Esophagus (tissue), 2 donors: ENCODE measurements around the gene FMC1. TPM values are rescaled to one million over a fixed set of nuclear protein-coding genes. Genes with fewer than 3 reads are reported as not detected.
"Not testable (repeated sequence)": the region's sequence is repeated elsewhere in the genome, so short reads cannot be mapped to it uniquely, and the experiment has no call there.

Source experiments
- H3K27ac ChIP-seq, 2 donors: one replicate each; pipeline ENCODE4 v1.5.1; 2013; ENCODE audit warnings: low read depth in 2 of 2, mild to moderate bottlenecking in 2 of 2, inconsistent platforms in 1 of 2, low read length in 1 of 2, moderate library complexity in 1 of 2
- H3K27me3 ChIP-seq, 2 donors: one replicate each; pipeline ENCODE4 v1.6.1; 2013; ENCODE audit warnings: low read length in 2 of 2, control low read depth in 1 of 2, mild to moderate bottlenecking in 1 of 2; ENCODE audit not compliant: insufficient read depth in 2 of 2, control insufficient read depth in 1 of 2
- H3K36me3 ChIP-seq, 2 donors: one replicate each; pipeline ENCODE4 v1.6.1; 2013; ENCODE audit warnings: low read length in 1 of 2; ENCODE audit not compliant: control insufficient read depth in 2 of 2, insufficient read depth in 2 of 2
- H3K4me1 ChIP-seq, 2 donors: one replicate each; pipeline ENCODE4 v1.6.1; 2013; ENCODE audit warnings: low read length in 1 of 2; ENCODE audit not compliant: control insufficient read depth in 2 of 2, insufficient read depth in 2 of 2
- H3K4me3 ChIP-seq, 2 donors: one replicate each; pipeline ENCODE4 v1.5.1; 2013; ENCODE audit warnings: low read length in 2 of 2, mild to moderate bottlenecking in 2 of 2, low read depth in 1 of 2, moderate library complexity in 1 of 2
- H3K9me3 ChIP-seq, 2 donors: one replicate each; pipeline ENCODE4 v1.6.1; 2013; ENCODE audit warnings: mild to moderate bottlenecking in 2 of 2, low read depth in 1 of 2, low read length in 1 of 2, moderate library complexity in 1 of 2; ENCODE audit not compliant: control insufficient read depth in 2 of 2, insufficient read depth in 1 of 2
- WGBS, 2 donors: extraction: QIAGEN DNeasy Blood & Tissue Kit; methylation state at CpG; one replicate each; pipeline ENCODE4 v1.1.7; 2013; 5-methylcytosine and 5-hydroxymethylcytosine counted together
- polyA plus RNA-seq, 2 donors: library from polyadenylated mRNA; stranded (reverse); fragments of 200-250 nt; gene quantifications; one replicate each; pipeline ENCODE4 v1.2.3, GENCODE V29; 2013
- donor health status: healthy with polysubstance abuse.
- donor health status: Bipolar disorder and iron deficiency.

The FMC1 gene
- polyA plus RNA-seq, 2 donors: 13.2 to 22.7 TPM

DNA sequence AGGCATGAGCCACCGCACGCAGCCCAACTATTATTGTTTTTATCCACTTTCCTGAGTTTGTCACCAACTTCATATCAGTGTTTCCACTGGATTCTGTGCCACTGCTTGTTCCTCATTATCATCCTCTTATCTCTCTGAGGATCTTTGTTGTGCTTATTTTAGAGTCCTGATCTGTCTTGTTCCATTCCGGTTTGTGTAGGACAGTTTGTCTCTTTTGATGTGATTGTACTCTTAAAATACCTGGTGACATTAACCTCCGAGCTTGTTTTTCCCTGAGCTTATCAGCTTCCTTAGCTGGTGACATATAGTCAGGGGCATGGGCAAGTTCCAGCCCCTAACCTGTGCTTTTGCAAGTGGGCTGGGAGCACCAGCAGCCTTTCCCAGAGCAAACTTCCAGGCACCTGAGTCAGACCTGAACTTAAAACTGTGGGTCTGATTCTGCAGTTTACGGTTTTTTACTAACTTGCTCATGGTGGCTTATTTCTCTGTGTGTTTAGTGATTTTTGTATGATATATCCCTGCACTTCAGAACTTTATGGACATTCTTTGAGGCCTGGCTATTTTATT is 23.1 kb upstream of the FMC1 start:
- Histone ChIP-seq H3K36me3 (no peaks in the 10 kb centered on the region), H3K27ac (no peak overlapping the region), H3K9me3 (no peaks in the 10 kb centered on the region), H3K27me3 (no peaks in the 10 kb centered on the region), H3K4me1 (no peaks in the 10 kb centered on the region), H3K4me3 (no peak overlapping the region)
- 81 to 85% methylated on average over 5 of the region's 5 CpGs for WGBS, 2 donors

GRCh38 chr7:139321071-139321745 is 19.9 kb upstream of the FMC1 start:
- Histone ChIP-seq H3K9me3 (no peaks in the 10 kb centered on the region), H3K27ac (no peak overlapping the region), H3K36me3 (no peaks in the 10 kb centered on the region), H3K27me3 (no peaks in the 10 kb centered on the region), H3K4me3 (no peak overlapping the region), H3K4me1 (no peaks in the 10 kb centered on the region)
- 67 to 69% methylated on average over 11 of the region's 11 CpGs for WGBS, 2 donors

- not testable (repeated sequence) for H3K9me3 ChIP-seq, H3K27me3 ChIP-seq, H3K4me3 ChIP-seq, H3K36me3 ChIP-seq, H3K4me1 ChIP-seq, H3K27ac ChIP-seq
- 95 to 98% methylated on average over 11 of the region's 11 CpGs for WGBS, 2 donors
Observed at GRCh38 chr7:139324709-139325108, 16.4 kb upstream of the FMC1 start.

DNA sequence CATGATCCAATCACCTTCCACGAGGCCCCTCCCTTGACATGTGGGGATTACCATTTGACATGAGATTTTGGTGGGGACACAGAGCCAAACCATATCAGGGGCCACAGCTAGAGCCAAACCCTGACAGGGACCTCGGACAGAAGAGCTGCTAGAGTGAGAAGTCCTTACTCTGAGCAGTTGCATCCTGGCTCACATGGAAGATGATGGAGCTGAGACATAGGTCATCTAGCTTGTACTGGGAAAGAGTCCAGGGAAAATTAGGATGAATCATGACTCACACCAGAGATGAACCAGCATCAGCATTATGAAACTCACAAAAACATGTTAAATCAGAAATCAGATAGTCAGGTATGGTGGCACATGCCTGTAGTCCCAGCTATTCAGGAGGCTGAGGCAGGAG is 12.8 kb upstream of the FMC1 start:
- 56 to 73% methylated on average over 2 of the region's 2 CpGs for WGBS, 2 donors
- Histone ChIP-seq H3K27ac (no peak overlapping the region), H3K36me3 (no peaks in the 10 kb centered on the region), H3K27me3 (no peaks in the 10 kb centered on the region), H3K4me1 (no peaks in the 10 kb centered on the region), H3K4me3 (no peak overlapping the region), H3K9me3 (no peaks in the 10 kb centered on the region)

- Histone ChIP-seq H3K4me3 (no peak overlapping the region), H3K9me3 (no peaks in the 10 kb centered on the region), H3K36me3 (no peaks in the 10 kb centered on the region), H3K4me1 (no peaks in the 10 kb centered on the region), H3K27me3 (no peaks in the 10 kb centered on the region), H3K27ac (no peak overlapping the region)
- WGBS, 2 donors: 26 to 55% methylated on average over 2 of the region's 2 CpGs
Observed at GRCh38 chr7:139329119-139329518, 12.0 kb upstream of the FMC1 start.

GRCh38 chr7:139330333-139331030 is 10.7 kb upstream of the FMC1 start:
- H3K4me1 ChIP-seq: no peaks in the 10 kb centered on the region
- WGBS, 2 donors: 81 to 86% methylated on average over 3 of the region's 3 CpGs
- H3K4me3 ChIP-seq: no peak overlapping the region
- no peaks in the 10 kb centered on the region for H3K27me3 ChIP-seq
- H3K9me3 ChIP-seq: no peaks in the 10 kb centered on the region
- no peaks in the 10 kb centered on the region for H3K36me3 ChIP-seq
- no peak overlapping the region for H3K27ac ChIP-seq

DNA sequence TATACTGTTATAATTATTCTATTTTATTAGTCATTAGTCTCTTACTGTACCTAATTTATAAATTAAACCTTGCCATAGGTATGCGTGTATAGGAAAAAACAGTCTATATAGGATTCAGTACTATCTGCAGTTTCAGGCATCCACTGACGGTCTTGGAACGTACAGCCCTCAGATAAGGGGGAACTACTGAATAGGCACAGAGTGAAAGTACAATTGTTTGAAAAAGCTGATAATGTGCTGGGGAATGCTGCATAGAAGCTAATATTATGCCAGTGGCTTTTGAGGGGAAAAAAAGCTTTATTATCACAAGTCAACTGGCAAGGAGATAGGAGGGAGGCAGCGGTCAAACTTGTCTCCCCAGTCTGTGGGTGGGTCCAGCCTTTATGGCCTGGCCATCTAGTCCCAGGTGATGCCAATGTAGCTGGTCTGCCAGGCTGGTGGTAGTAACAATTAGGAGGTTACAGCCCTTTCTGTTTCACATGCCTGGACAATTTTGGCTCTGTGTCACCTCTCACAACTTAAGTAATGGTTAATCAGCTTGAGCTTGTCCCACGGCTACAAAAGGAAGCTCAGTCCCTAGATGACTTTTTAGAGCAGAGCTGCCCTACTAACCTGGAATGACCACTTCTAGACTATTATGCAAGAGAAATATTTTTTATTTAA is 8.3 kb upstream of the FMC1 start:
- Histone ChIP-seq H3K4me3 (no peak overlapping the region), H3K27ac (no peak overlapping the region), H3K27me3 (no peaks in the 10 kb centered on the region), H3K4me1 (no peaks in the 10 kb centered on the region), H3K36me3 (no peaks in the 10 kb centered on the region), H3K9me3 (no peaks in the 10 kb centered on the region)
- WGBS, 2 donors: 60 to 67% methylated on average over 5 of the region's 5 CpGs

GRCh38 chr7:139333443-139333842 is 7.7 kb upstream of the FMC1 start:
- H3K27ac ChIP-seq, H3K4me1 ChIP-seq: not testable (repeated sequence)

GRCh38 chr7:139334399-139335150 is 6.6 kb upstream of the FMC1 start:
- Histone ChIP-seq H3K27ac (no peak overlapping the region), H3K4me1 (no peaks in the 10 kb centered on the region), H3K9me3 (no peaks in the 10 kb centered on the region), H3K4me3 (no peak overlapping the region), H3K27me3 (no peaks in the 10 kb centered on the region), H3K36me3 (no peaks in the 10 kb centered on the region)
- 86 to 91% methylated on average over 4 of the region's 4 CpGs for WGBS, 2 donors

More at GRCh38 chr7:139333443-139333842, 7.7 kb upstream of the FMC1 start:
- 91 to 93% methylated on average over 13 of the region's 13 CpGs for WGBS, 2 donors
- H3K9me3 ChIP-seq, H3K36me3 ChIP-seq, H3K27me3 ChIP-seq, H3K4me3 ChIP-seq: not testable (repeated sequence)
